AG09309 (cell line): ENCODE measurements around the gene PANK2.

Experiments used
- DNase-seq: peaks from one replicate; pipeline ENCODE4 v3.0.0-alpha.2; 2010; ENCODE audit warnings: low read depth
- H3K4me3 ChIP-seq: 2 replicates; pipeline ENCODE4 v1.5.1; 2011; ENCODE audit warnings: mild to moderate bottlenecking, low read depth, low read length, moderate library complexity; ENCODE audit not compliant: control insufficient read depth
- CTCF ChIP-seq: IDR thresholded peaks from 2 replicates; pipeline ENCODE4 v1.5.1; 2011; ENCODE audit warnings: mild to moderate bottlenecking, low read depth, low read length, inconsistent platforms; ENCODE audit not compliant: insufficient read depth, control insufficient read depth; ENCODE audit errors: missing control alignments

Gene PANK2

GRCh38 chr20:3908667-3909066, 19.5 kb downstream of the PANK2 start:
- no peak for TF ChIP-seq CTCF
- no peak for DNase-seq

GRCh38 chr20:3909952-3910366, 20.8 kb downstream of the PANK2 start:
- no peak for TF ChIP-seq CTCF
- DNase-seq = no peak
- no peak overlapping the region for H3K4me3 ChIP-seq

More at GRCh38 chr20:3908667-3909066, 19.5 kb downstream of the PANK2 start:
- H3K4me3 ChIP-seq = no peak overlapping the region

- DNase-seq = no peak
- TF ChIP-seq CTCF = no peak
- no peak overlapping the region for H3K4me3 ChIP-seq
These were observed 21.7 kb downstream of the PANK2 start for GRCh38 chr20:3910853-3911252.

DNA sequence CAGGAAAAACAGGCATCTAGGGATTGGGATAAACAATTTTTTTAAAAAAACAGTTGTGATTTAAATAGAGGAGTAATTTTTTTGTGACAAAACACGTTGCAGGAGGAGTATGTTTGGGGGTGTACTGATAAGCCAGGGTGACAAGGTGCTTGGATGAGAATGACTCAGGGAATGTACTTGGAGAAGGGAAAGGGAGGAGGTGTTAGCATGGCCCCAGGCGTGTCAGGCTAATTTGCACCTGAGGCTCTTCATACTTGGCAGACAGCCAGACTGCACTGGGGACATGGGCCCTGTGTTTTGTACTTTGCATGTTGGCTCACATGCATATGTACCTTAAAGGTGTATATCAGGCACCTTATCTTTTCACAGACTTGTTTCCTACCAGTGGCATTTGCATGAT, 22.8 kb downstream of the PANK2 start:
- no peak for TF ChIP-seq CTCF
- no peak overlapping the region for H3K4me3 ChIP-seq
- DNase-seq = no peak

DNA sequence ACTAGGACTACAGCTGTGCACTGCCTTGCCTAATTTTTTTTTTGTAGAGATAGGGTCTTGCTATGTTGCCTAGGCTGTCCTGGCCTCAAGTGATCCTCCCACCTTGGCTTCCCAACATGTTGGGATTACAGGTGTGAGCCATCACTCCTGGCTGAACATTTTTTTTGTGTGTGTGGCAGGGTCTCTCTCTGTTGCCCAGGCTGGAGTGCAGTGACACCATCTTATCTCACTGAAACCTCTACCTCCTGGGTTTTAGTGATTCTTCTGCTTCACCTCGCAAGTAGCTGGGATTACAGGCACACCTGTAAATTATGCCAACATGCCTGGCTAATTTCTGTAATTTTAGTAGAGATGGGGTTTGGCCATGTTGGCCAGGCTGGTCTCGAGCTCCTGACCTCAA, 25.3 kb downstream of the PANK2 start:
- no peak for DNase-seq
- TF ChIP-seq CTCF = no peak
- H3K4me3 ChIP-seq = no peak overlapping the region

DNA sequence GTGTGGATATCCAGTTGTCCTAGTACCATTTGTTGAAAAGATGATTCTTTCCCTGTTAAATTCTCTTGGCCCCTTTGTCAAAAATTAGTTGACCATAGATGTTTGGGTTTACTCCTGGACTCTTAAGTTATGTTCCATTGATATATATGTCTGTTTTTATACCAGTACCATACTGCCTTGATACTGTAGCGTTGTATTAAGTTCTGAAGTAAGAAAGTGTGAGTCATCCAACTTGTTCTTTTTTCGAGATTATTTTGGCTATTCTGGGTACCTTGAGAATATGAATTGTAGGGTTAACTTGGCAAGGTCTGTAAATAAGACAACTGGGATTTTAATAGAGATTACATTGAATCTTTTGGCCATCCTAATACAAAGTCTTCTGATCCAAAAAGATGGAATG, 26.5 kb downstream of the PANK2 start:
- TF ChIP-seq CTCF = no peak
- no peak for DNase-seq

DNA sequence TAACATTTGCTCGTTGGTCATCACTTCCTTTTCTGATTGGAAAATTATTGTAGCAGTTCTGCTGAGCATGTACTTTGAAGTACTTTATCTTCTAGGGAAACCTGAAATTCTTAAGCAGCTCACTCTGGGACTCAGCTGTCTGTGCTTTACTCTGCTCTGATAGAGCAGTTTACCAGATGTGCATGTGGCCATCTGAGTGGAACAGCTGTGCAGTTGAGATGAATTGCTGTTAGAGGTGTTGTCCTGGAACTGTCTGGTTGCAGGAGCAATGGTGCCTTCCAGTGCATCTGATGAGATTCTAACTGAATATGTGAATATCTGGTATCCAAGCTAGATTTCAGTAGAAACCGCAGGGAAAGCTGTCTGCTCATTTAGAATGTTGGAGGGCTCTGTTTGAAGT, 27.2 kb downstream of the PANK2 start:
- no peak for DNase-seq
- TF ChIP-seq CTCF = no peak
- H3K4me3 ChIP-seq = no peak overlapping the region

More for the DNA sequence above, 26.5 kb downstream of the PANK2 start:
- H3K4me3 ChIP-seq = no peak overlapping the region
